Liver (tissue), 9 donors: ENCODE data around the gene CASZ1. TPM values are rescaled to one million over a fixed set of nuclear protein-coding genes. Genes with fewer than 3 reads are reported as not detected.

Experiments
- DNase-seq: peaks from one replicate; pipeline ENCODE4 v3.0.0-alpha.2; 2017; ENCODE audit warnings: low spot score
- H3K27ac ChIP-seq, 2 donors: one replicate each; pipeline ENCODE4 v1.7.0; 2013; ENCODE audit warnings: inconsistent platforms in 2 of 2, low read length in 2 of 2, control low read depth in 1 of 2, low read depth in 1 of 2, mild to moderate bottlenecking in 1 of 2
- H3K27me3 ChIP-seq, 4 donors: one replicate each; pipeline versions ENCODE4 v1.6.1 to v1.7.0; 2013; ENCODE audit warnings: low read length in 3 of 4, inconsistent platforms in 1 of 4, mild to moderate bottlenecking in 1 of 4, moderate library complexity in 1 of 4; ENCODE audit not compliant: control insufficient read depth in 4 of 4, insufficient read depth in 4 of 4
- H3K36me3 ChIP-seq, 4 donors: one replicate each; pipeline versions ENCODE4 v1.6.1 to v1.7.0; 2013; ENCODE audit warnings: low read length in 3 of 4, mild to moderate bottlenecking in 3 of 4, low read depth in 1 of 4, moderate library complexity in 1 of 4; ENCODE audit not compliant: control insufficient read depth in 4 of 4, insufficient read depth in 3 of 4
- H3K4me1 ChIP-seq, 4 donors: one replicate each; pipeline versions ENCODE4 v1.6.1 to v1.7.0; 2013; ENCODE audit warnings: low read length in 3 of 4, mild to moderate bottlenecking in 3 of 4, moderate library complexity in 1 of 4; ENCODE audit not compliant: control insufficient read depth in 4 of 4, insufficient read depth in 4 of 4
- H3K4me3 ChIP-seq, 3 donors: one replicate each; pipeline versions ENCODE4 v1.6.1 to v1.7.0; 2013; ENCODE audit warnings: low read length in 3 of 3, control low read depth in 1 of 3, low read depth in 1 of 3, mild to moderate bottlenecking in 1 of 3
- H3K9ac ChIP-seq, 2 donors: one replicate each; pipeline ENCODE4 v1.7.0; 2013; ENCODE audit warnings: low read length in 2 of 2, mild to moderate bottlenecking in 2 of 2, moderate library complexity in 2 of 2, control low read depth in 1 of 2, low read depth in 1 of 2
- H3K9me3 ChIP-seq, 4 donors: one replicate each; pipeline versions ENCODE4 v1.6.1 to v1.7.0; 2013; ENCODE audit warnings: low read length in 3 of 4; ENCODE audit not compliant: control insufficient read depth in 4 of 4
- EGR1 ChIP-seq, 2 donors: IDR thresholded peaks; 2 replicates each; pipeline ENCODE4 v1.6.1; 2016 to 2018; ENCODE audit warnings: antibody characterized with exemption in 2 of 2, low read depth in 2 of 2
- FOXA1 ChIP-seq: IDR thresholded peaks from 2 replicates; pipeline ENCODE4 v1.6.1; 2016; ENCODE audit warnings: antibody characterized with exemption
- FOXA2 ChIP-seq: IDR thresholded peaks from 2 replicates; pipeline ENCODE4 v1.6.1; 2016; ENCODE audit warnings: antibody characterized with exemption
- GABPA ChIP-seq, 2 donors: IDR thresholded peaks in 1 of 2; conservative IDR thresholded peaks in 1 of 2; 2 replicates each; pipeline ENCODE4 v1.6.1; 2016; ENCODE audit warnings: antibody characterized with exemption in 2 of 2, mild to moderate bottlenecking in 1 of 2, moderate library complexity in 1 of 2
- HNF4A ChIP-seq, 2 donors: conservative IDR thresholded peaks; 2 replicates each; pipeline ENCODE4 v1.6.1; 2016; ENCODE audit warnings: antibody characterized with exemption in 2 of 2, mild to moderate bottlenecking in 2 of 2
- HNF4G ChIP-seq: IDR thresholded peaks from 2 replicates; pipeline ENCODE4 v1.6.1; 2016; ENCODE audit warnings: antibody characterized with exemption
- JUND ChIP-seq, 2 donors: IDR thresholded peaks; 2 replicates each; pipeline ENCODE4 v1.6.1; 2016; ENCODE audit warnings: antibody characterized with exemption in 2 of 2
- NR2F2 ChIP-seq: IDR thresholded peaks from 2 replicates; pipeline ENCODE4 v1.6.1; 2016; ENCODE audit warnings: antibody characterized with exemption
- RAD21 ChIP-seq, 2 donors: IDR thresholded peaks; 2 replicates each; pipeline ENCODE4 v1.6.1; 2016; ENCODE audit warnings: antibody characterized with exemption in 2 of 2, mild to moderate bottlenecking in 2 of 2
- RXRA ChIP-seq, 2 donors: IDR thresholded peaks; 2 replicates each; pipeline ENCODE4 v1.6.1; 2017 to 2018; ENCODE audit warnings: antibody characterized with exemption in 2 of 2, mild to moderate bottlenecking in 1 of 2
- SP1 ChIP-seq: IDR thresholded peaks from 2 replicates; pipeline ENCODE4 v1.6.1; 2018; ENCODE audit warnings: antibody characterized with exemption, mild to moderate bottlenecking
- TAF1 ChIP-seq: conservative IDR thresholded peaks from 2 replicates; pipeline ENCODE4 v1.6.1; 2016; ENCODE audit warnings: antibody characterized with exemption, mild to moderate bottlenecking
- YY1 ChIP-seq: IDR thresholded peaks from 2 replicates; pipeline ENCODE4 v1.6.1; 2016; ENCODE audit warnings: antibody characterized with exemption, mild to moderate bottlenecking
- WGBS: extraction: QIAGEN DNeasy Blood & Tissue Kit; methylation state at CpG from one replicate; pipeline ENCODE4 v1.1.7; 2013; 5-methylcytosine and 5-hydroxymethylcytosine counted together
- polyA plus RNA-seq, 2 donors: library from polyadenylated mRNA; stranded (reverse) in 1 of 2; unstranded in 1 of 2; fragments of 200-250 nt in 1 of 2; fragments of >200 nt in 1 of 2; fragmentation: Nextera tagmentation in 1 of 2; extraction: Ambion mirVana in 1 of 2; gene quantifications; one replicate each; pipeline versions ENCODE4 v1.2.1 to v1.2.3, GENCODE V29; 2013 to 2015
- total RNA-seq, 2 donors: library from RNA; depleted of rRNA; stranded (reverse); fragments of >200 nt; gene quantifications; one replicate each; pipeline ENCODE4 v1.2.3, GENCODE V29; 2014
- TF ChIP-seq, protein P1 (sequence below): IDR thresholded peaks from 2 replicates; pipeline ENCODE4 v1.6.1; 2016; ENCODE audit warnings: antibody characterized with exemption
- TF ChIP-seq, protein P2 (sequence below): fragments of 150-350 bp; IDR thresholded peaks from 2 replicates; pipeline ENCODE4 v1.5.1; 2017; ENCODE audit warnings: improper control_type of control experiment, low read depth, low read length; ENCODE audit not compliant: missing input control
- TF ChIP-seq, protein P3 (sequence below): IDR thresholded peaks from 2 replicates; pipeline ENCODE4 v1.6.1; 2016; ENCODE audit warnings: antibody characterized with exemption
- TF ChIP-seq, protein P4 (sequence below): IDR thresholded peaks from 2 replicates; pipeline ENCODE4 v1.6.1; 2016; ENCODE audit warnings: antibody characterized with exemption, mild to moderate bottlenecking
- TF ChIP-seq, protein P5 (sequence below): IDR thresholded peaks from 2 replicates; pipeline ENCODE4 v1.6.1; 2016; ENCODE audit warnings: antibody characterized with exemption
- donor health status: healthy.
- donor health status: healthy.
- donor health status: healthy.
- donor health status: healthy.
- donor health status: healthy.

The CASZ1 gene
- total and polyA plus RNA-seq, 4 donors = 1.0 to 3.5 (median 1.9) TPM

DNA sequence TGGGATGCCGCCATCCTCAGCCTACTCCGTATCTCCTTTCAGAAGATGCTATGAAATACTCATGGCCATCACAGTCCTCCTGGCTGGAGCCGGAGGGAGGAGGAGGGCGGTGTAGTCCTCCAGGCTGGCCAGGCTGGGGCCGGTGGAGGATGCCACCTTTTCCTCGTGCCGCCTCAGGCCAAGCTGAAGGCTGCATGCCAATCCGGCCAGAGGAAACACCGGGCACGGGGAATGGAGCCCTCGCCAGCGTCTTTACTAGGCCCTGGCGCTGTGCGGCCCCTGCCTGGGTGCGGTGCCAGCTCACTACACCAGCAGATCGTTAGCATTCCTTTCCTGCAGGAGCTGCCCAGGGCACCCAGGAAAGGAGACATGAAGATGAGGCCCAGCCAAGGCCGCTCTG lies 70.1 kb downstream of the CASZ1 start:
- no peak overlapping the region for H3K4me3 ChIP-seq
- H3K27ac ChIP-seq = no peak overlapping the region
- 93% methylated on average over 17 of the region's 17 CpGs for WGBS
- no peaks in the 10 kb centered on the region for H3K9me3 ChIP-seq
- H3K9ac ChIP-seq = no peak overlapping the region
- no peaks in the 10 kb centered on the region for H3K36me3 ChIP-seq
- TF ChIP-seq, protein P1, sequence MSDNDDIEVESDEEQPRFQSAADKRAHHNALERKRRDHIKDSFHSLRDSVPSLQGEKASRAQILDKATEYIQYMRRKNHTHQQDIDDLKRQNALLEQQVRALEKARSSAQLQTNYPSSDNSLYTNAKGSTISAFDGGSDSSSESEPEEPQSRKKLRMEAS = no peak
- TF ChIP-seq YY1 = no peak
- no peak for TF ChIP-seq FOXA2
- TF ChIP-seq HNF4G = no peak
- no peak for TF ChIP-seq SP1
- TF ChIP-seq, protein P2, sequence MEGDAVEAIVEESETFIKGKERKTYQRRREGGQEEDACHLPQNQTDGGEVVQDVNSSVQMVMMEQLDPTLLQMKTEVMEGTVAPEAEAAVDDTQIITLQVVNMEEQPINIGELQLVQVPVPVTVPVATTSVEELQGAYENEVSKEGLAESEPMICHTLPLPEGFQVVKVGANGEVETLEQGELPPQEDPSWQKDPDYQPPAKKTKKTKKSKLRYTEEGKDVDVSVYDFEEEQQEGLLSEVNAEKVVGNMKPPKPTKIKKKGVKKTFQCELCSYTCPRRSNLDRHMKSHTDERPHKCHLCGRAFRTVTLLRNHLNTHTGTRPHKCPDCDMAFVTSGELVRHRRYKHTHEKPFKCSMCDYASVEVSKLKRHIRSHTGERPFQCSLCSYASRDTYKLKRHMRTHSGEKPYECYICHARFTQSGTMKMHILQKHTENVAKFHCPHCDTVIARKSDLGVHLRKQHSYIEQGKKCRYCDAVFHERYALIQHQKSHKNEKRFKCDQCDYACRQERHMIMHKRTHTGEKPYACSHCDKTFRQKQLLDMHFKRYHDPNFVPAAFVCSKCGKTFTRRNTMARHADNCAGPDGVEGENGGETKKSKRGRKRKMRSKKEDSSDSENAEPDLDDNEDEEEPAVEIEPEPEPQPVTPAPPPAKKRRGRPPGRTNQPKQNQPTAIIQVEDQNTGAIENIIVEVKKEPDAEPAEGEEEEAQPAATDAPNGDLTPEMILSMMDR = no peak
- no peak for TF ChIP-seq HNF4A (conservative IDR thresholded peaks at IDR 0.05)
- TF ChIP-seq, protein P3, sequence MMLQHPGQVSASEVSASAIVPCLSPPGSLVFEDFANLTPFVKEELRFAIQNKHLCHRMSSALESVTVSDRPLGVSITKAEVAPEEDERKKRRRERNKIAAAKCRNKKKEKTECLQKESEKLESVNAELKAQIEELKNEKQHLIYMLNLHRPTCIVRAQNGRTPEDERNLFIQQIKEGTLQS = no peak
- no peak for TF ChIP-seq RXRA (IDR thresholded peaks at IDR 0.05)
- no peak for TF ChIP-seq NR2F2
- no peak for TF ChIP-seq JUND (IDR thresholded peaks at IDR 0.05)
- TF ChIP-seq, protein P4, sequence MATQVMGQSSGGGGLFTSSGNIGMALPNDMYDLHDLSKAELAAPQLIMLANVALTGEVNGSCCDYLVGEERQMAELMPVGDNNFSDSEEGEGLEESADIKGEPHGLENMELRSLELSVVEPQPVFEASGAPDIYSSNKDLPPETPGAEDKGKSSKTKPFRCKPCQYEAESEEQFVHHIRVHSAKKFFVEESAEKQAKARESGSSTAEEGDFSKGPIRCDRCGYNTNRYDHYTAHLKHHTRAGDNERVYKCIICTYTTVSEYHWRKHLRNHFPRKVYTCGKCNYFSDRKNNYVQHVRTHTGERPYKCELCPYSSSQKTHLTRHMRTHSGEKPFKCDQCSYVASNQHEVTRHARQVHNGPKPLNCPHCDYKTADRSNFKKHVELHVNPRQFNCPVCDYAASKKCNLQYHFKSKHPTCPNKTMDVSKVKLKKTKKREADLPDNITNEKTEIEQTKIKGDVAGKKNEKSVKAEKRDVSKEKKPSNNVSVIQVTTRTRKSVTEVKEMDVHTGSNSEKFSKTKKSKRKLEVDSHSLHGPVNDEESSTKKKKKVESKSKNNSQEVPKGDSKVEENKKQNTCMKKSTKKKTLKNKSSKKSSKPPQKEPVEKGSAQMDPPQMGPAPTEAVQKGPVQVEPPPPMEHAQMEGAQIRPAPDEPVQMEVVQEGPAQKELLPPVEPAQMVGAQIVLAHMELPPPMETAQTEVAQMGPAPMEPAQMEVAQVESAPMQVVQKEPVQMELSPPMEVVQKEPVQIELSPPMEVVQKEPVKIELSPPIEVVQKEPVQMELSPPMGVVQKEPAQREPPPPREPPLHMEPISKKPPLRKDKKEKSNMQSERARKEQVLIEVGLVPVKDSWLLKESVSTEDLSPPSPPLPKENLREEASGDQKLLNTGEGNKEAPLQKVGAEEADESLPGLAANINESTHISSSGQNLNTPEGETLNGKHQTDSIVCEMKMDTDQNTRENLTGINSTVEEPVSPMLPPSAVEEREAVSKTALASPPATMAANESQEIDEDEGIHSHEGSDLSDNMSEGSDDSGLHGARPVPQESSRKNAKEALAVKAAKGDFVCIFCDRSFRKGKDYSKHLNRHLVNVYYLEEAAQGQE = no peak
- no peak for TF ChIP-seq RAD21 (IDR thresholded peaks at IDR 0.05)
- no peak for TF ChIP-seq GABPA (IDR thresholded peaks at IDR 0.05 in 1 of 2, conservative IDR thresholded peaks at IDR 0.05 in 1 of 2)
- no peak for TF ChIP-seq EGR1 (IDR thresholded peaks at IDR 0.05; ENCODE audit: low read depth in 2 of 2)
- TF ChIP-seq, protein P5, sequence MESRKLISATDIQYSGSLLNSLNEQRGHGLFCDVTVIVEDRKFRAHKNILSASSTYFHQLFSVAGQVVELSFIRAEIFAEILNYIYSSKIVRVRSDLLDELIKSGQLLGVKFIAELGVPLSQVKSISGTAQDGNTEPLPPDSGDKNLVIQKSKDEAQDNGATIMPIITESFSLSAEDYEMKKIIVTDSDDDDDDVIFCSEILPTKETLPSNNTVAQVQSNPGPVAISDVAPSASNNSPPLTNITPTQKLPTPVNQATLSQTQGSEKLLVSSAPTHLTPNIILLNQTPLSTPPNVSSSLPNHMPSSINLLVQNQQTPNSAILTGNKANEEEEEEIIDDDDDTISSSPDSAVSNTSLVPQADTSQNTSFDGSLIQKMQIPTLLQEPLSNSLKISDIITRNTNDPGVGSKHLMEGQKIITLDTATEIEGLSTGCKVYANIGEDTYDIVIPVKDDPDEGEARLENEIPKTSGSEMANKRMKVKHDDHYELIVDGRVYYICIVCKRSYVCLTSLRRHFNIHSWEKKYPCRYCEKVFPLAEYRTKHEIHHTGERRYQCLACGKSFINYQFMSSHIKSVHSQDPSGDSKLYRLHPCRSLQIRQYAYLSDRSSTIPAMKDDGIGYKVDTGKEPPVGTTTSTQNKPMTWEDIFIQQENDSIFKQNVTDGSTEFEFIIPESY = no peak
- no peak for TF ChIP-seq FOXA1
- TF ChIP-seq TAF1 = no peak
- peaks cover 0 to 35% (median 26%) of the 10 kb centered on the region in 4 donors for H3K4me1 ChIP-seq
- no peak for DNase-seq
- H3K27me3 ChIP-seq = no peaks in the 10 kb centered on the region
